GM19328 (cell line): ENCODE results near the gene CDK11A.
"Not testable (repeated sequence)": the region's sequence is repeated elsewhere in the genome, so short reads cannot be mapped to it uniquely, and the experiment has no call there.

Experiments used
- ATAC-seq: cut with Tn5 transposase; IDR thresholded peaks from one replicate; pipeline ENCODE4 v1.9.1; 2021; ENCODE audit warnings: mild to moderate bottlenecking, moderate library complexity; ENCODE audit not compliant: unreplicated experiment

Gene CDK11A

GRCh38 chr1:1664318-1664717 lies 59.8 kb downstream of the CDK11A start:
- not testable (repeated sequence) for ATAC-seq

GRCh38 chr1:1662830-1663560 lies 61.2 kb downstream of the CDK11A start:
- ATAC-seq: not testable (repeated sequence)

- not testable (repeated sequence) for ATAC-seq
Measured at GRCh38 chr1:1662392-1662791, 61.8 kb downstream of the CDK11A start.

GRCh38 chr1:1658583-1659549 lies 65.3 kb downstream of the CDK11A start, which contains the start of gene CDK11B:
Gene CDK11B (minus strand): TSS chr1:1659004. CDS start chr1:1657485, 1,519 bp downstream.
- peak; percentile 92 for ATAC-seq
